Measurements from ENCODE around the gene OCA2. TPM values are rescaled to one million over a fixed set of nuclear protein-coding genes. Genes with fewer than 3 reads are reported as not detected.

The OCA2 gene
- total RNA-seq, 2 donors from 2014 or later = not detected

DNA sequence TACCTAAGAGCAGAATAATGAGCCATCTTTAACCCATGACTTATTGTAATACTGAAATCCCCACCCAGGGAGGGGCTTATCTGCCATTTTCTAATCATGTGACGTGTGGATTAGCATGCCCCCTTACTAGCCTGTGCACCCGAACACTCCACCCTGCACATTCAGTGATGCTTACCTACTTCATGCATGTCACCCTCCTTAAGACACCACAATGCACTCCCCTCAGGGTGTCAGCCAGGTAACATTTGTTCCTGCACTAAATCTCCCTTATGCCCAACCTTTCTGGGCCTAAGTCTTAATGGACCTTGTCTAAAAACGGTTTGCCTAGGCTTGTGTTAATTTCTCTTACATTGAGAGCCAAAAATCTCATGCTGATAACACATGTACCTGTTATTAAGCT lies 336.6 kb downstream of the OCA2 start:
- Mint-ChIP-seq H3K4me1 (ENCODE audit: low read depth in 2 of 2) (no peaks in the 10 kb centered on the region), H3K36me3 (peaks cover 4% of the 10 kb centered on the region), H3K27me3 (no peaks in the 10 kb centered on the region), H3K4me3 (no peak overlapping the region), H3K9me3 (peaks cover 11% of the 10 kb centered on the region), H3K27ac (no peak overlapping the region)
- DNase-seq (ENCODE audit: low spot score) (no peak), ATAC-seq (no peak)

DNA sequence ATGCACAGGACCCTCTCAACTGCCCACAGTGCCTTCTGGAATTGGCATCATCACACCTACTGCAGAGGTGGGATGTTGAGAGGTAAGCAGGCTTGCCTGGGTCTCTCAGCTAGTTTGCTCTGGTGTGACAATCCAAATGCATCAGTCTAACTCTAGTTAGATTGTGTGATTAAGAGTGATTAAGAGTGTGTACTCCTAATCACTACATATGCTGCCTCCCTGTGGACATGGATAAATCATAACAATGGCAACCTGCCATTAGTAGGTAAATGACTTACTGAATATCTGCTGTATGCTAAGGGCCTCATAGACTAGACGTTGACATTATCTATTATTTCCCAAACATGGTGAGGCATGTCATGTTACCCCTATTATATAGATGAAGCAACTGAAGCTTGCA lies 342.1 kb downstream of the OCA2 start:
- peaks cover 11% of the 10 kb centered on the region for H3K9me3 Mint-ChIP-seq
- no peaks in the 10 kb centered on the region for H3K27me3 Mint-ChIP-seq
- H3K36me3 Mint-ChIP-seq = peaks cover 4% of the 10 kb centered on the region
- no peaks in the 10 kb centered on the region for H3K4me1 Mint-ChIP-seq (ENCODE audit: low read depth in 2 of 2)
- no peak for DNase-seq (ENCODE audit: low spot score)
- no peak overlapping the region for H3K27ac Mint-ChIP-seq
- ATAC-seq = no peak
- no peak overlapping the region for H3K4me3 Mint-ChIP-seq

DNA sequence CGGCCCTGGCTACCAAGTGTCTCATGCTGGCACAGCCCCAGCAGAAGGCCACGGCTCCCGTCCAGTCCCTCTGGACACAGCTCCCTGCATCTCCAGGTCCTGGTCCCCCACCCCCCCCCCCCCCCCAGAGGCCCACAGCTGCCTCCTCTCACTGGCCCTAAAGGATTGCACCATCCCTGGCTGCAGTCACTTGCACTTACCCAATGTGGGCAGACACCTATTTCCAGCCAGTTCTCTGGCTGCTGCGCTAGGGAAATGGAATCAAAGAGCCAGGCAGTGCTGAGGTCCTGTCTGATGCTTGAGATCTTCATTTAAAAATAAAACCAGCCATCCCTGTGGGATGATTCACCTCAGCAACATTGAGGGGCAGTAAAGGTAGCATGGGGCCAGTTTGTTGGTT lies 346.4 kb downstream of the OCA2 start:
- no peaks in the 10 kb centered on the region for H3K4me1 Mint-ChIP-seq (ENCODE audit: low read depth in 2 of 2)
- no peak for ATAC-seq

DNA sequence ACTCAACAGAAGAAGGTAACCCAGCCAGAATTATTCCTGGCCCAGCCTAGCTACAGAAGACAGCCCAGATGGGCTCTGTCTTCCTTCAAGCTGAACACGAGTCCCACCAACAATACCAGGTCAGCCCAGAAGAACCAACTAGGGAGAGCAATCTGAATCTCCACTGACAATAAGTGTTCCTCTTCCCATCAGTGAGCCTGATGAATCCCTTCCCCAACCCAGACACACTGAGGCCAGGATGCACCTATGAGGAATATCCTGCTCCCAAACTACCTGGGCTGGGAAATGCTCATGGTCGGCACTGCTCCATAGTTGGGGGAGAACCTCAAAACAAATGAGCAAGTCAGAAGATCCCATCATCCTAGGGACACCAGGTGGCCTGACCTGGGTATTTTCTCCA lies 351.1 kb downstream of the OCA2 start:
- Mint-ChIP-seq H3K27ac (no peak overlapping the region), H3K4me1 (ENCODE audit: low read depth in 2 of 2) (no peaks in the 10 kb centered on the region), H3K4me3 (no peak overlapping the region), H3K27me3 (no peaks in the 10 kb centered on the region), H3K36me3 (no peaks in the 10 kb centered on the region), H3K9me3 (no peaks in the 10 kb centered on the region)
- ATAC-seq = no peak
- DNase-seq (ENCODE audit: low spot score) = no peak

More for the DNA sequence above, 346.4 kb downstream of the OCA2 start:
- H3K36me3 Mint-ChIP-seq = peaks cover 2% of the 10 kb centered on the region
- DNase-seq (ENCODE audit: low spot score) = no peak
- H3K27me3 Mint-ChIP-seq = no peaks in the 10 kb centered on the region
- no peak overlapping the region for H3K4me3 Mint-ChIP-seq
- peaks cover 5% of the 10 kb centered on the region for H3K9me3 Mint-ChIP-seq
- H3K27ac Mint-ChIP-seq = no peak overlapping the region

DNA sequence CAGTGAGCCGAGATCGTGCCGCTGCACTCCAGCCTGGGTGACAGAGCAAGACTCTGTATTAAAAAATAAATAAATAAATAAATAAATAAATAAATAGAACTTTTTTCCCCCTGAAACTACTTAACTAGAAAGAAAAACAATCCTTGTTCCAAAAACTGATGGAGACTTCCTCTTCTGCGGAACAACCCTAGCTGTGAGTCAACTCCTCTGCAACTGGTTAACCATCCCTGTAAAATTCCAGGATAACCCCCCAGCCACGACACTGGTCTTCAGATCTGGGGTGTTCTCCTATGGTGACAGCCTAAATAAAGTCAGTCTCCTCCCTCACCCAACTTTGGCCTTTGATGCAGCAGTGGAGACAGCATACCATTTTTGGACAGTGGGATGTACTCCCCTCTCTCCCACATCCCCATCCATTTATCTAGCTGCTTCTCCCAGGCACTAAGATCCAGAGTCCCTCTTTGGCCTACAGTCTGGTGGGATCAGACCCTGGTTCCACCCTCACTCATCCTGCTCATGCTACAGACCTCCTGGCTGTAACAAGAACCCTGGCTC lies 352.6 kb downstream of the OCA2 start:
- Mint-ChIP-seq H3K4me1 (ENCODE audit: low read depth in 2 of 2) (no peaks in the 10 kb centered on the region), H3K4me3 (no peak overlapping the region), H3K36me3 (no peaks in the 10 kb centered on the region), H3K27ac (no peak overlapping the region), H3K27me3 (no peaks in the 10 kb centered on the region), H3K9me3 (peaks cover 3% of the 10 kb centered on the region)
- no peak for DNase-seq (ENCODE audit: low spot score)
- no peak for ATAC-seq

DNA sequence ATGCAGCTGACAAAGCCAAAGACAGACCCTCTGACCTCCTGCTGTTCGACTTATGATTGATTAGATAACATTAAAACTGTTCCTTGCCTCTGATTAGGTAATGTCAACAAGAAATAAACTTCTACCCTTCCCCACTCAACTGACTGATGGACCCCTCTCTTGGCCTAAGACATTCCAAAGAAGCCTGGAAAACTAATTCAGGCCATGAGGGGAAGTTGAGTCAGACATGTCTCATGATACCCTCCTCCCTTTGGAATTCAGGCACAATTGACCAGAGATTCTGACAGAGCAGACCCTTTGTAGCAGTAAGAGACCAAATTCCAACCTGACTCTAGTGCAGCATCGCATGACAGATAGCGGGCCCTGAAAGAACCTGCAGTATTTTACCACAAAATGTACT lies 354.5 kb downstream of the OCA2 start:
- Mint-ChIP-seq H3K4me1 (ENCODE audit: low read depth in 2 of 2) (no peaks in the 10 kb centered on the region), H3K27ac (no peak overlapping the region), H3K36me3 (peaks cover 3% of the 10 kb centered on the region), H3K4me3 (no peak overlapping the region), H3K9me3 (peaks cover 14% of the 10 kb centered on the region), H3K27me3 (no peaks in the 10 kb centered on the region)
- ATAC-seq (no peak), DNase-seq (ENCODE audit: low spot score) (no peak)

GRCh38 chr15:27743638-27744037 lies 355.5 kb downstream of the OCA2 start:
- ATAC-seq (no peak), DNase-seq (ENCODE audit: low spot score) (no peak)
- no peak overlapping the region for H3K27ac Mint-ChIP-seq
- H3K27me3 Mint-ChIP-seq = no peaks in the 10 kb centered on the region
- peaks cover 5% of the 10 kb centered on the region for H3K36me3 Mint-ChIP-seq
- H3K4me3 Mint-ChIP-seq = no peak overlapping the region
- H3K4me1 Mint-ChIP-seq (ENCODE audit: low read depth in 2 of 2) = no peaks in the 10 kb centered on the region
- peaks cover 14% of the 10 kb centered on the region for H3K9me3 Mint-ChIP-seq

- ATAC-seq = peak in 1 of 2 donors; percentile 41
- no peaks in the 10 kb centered on the region for H3K4me1 Mint-ChIP-seq (ENCODE audit: low read depth in 2 of 2)
- H3K36me3 Mint-ChIP-seq = peaks cover 5% of the 10 kb centered on the region
- H3K27me3 Mint-ChIP-seq = no peaks in the 10 kb centered on the region
- H3K9me3 Mint-ChIP-seq = peaks cover 17% of the 10 kb centered on the region
- no peak overlapping the region for H3K27ac Mint-ChIP-seq
- no peak overlapping the region for H3K4me3 Mint-ChIP-seq
- DNase-seq (ENCODE audit: low spot score) = no peak
Measured at GRCh38 chr15:27742751-27743477, 356.2 kb downstream of the OCA2 start.

DNA sequence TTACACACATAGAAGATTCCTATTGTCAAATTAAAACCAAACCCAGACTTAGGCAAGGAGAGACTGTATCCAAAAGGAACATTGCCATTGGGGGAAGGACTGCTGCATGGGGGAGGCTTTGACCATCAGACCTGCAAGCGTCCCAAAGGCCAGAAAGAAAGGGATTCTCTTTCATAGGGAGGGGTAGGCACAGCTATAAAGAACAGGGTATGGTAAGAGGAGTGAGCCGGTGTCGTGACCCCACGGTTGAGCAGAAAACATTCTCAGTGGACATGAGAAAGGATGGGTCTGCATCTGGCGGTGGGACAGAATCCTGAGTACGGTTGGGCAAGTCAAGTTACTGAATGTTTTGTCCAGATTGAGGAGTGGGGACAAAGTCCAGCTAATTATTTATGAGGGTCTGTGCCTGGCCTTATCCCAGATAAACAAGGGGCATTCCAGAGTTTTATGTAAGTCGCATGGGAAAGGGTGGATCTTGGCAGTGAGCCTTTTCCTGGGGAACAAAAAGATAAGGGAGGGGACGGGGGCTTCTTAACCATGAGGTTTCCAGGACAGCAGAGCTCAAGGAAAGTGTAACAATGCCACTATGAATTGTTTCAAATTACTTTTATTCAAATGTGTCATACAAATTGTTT lies 357.8 kb downstream of the OCA2 start:
- Mint-ChIP-seq H3K36me3 (peaks cover 5% of the 10 kb centered on the region), H3K27me3 (no peaks in the 10 kb centered on the region), H3K9me3 (peaks cover 22% of the 10 kb centered on the region), H3K4me1 (ENCODE audit: low read depth in 2 of 2) (no peaks in the 10 kb centered on the region), H3K27ac (no peak overlapping the region), H3K4me3 (no peak overlapping the region)
- ATAC-seq (no peak), DNase-seq (ENCODE audit: low spot score) (no peak)

DNA sequence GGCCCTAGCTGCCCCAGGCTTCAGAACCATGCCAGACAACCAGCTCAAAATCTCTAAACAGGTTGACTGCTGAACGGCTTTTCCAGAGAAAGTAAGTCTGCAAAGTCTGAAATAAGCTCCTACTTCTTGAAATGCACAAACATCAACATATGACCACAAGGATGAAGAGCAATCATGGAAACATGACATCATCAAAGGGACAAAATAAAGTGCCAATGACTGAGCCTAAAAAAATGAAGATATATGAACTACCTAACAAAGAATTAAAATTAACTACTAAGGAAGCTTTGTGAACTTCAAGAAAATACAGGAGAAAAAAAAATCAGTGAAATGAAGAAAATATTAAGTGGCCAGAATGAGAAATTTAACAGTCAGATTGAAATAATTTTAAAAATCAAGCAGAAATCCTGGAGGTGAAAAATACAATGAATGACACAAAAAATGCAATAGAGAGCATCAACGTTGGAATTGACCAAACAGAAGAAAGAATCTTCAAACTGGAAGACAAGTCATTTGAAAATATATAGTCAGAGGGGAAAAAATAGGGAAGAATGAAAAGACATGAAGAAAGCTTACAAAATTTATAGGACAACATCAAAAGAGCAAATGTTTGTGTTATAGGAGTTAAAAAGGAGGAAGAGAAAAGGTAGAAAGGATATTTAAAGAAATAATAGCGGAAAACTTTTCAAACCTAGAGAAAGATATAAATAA lies 364.2 kb downstream of the OCA2 start:
- DNase-seq (ENCODE audit: low spot score) = no peak
- ATAC-seq = no peak
- Mint-ChIP-seq H3K36me3 (peaks cover 19% of the 10 kb centered on the region), H3K9me3 (peaks cover 20% of the 10 kb centered on the region), H3K27me3 (no peaks in the 10 kb centered on the region), H3K4me1 (ENCODE audit: low read depth in 2 of 2) (no peaks in the 10 kb centered on the region), H3K27ac (no peak overlapping the region), H3K4me3 (no peak overlapping the region)

- Mint-ChIP-seq H3K27me3 (no peaks in the 10 kb centered on the region), H3K4me3 (no peak overlapping the region), H3K27ac (no peak overlapping the region), H3K4me1 (ENCODE audit: low read depth in 2 of 2) (no peaks in the 10 kb centered on the region), H3K9me3 (peaks cover 10% of the 10 kb centered on the region), H3K36me3 (peaks cover 15% of the 10 kb centered on the region)
- ATAC-seq (no peak), DNase-seq (ENCODE audit: low spot score) (no peak)
Measured at GRCh38 chr15:27731776-27732175, 367.3 kb downstream of the OCA2 start.

GRCh38 chr15:27730868-27731267 lies 368.2 kb downstream of the OCA2 start:
- Mint-ChIP-seq H3K27ac (no peak overlapping the region), H3K4me1 (ENCODE audit: low read depth in 2 of 2) (no peaks in the 10 kb centered on the region), H3K4me3 (no peak overlapping the region), H3K27me3 (no peaks in the 10 kb centered on the region), H3K36me3 (peaks cover 15% of the 10 kb centered on the region), H3K9me3 (peaks cover 10% of the 10 kb centered on the region)
- ATAC-seq (no peak), DNase-seq (ENCODE audit: low spot score) (no peak)

GRCh38 chr15:27725731-27726130 lies 373.4 kb downstream of the OCA2 start:
- no peaks in the 10 kb centered on the region for H3K9me3 Mint-ChIP-seq
- no peak overlapping the region for H3K27ac Mint-ChIP-seq
- no peaks in the 10 kb centered on the region for H3K27me3 Mint-ChIP-seq
- H3K36me3 Mint-ChIP-seq = no peaks in the 10 kb centered on the region
- H3K4me1 Mint-ChIP-seq (ENCODE audit: low read depth in 2 of 2) = no peaks in the 10 kb centered on the region
- DNase-seq (ENCODE audit: low spot score) = no peak
- no peak overlapping the region for H3K4me3 Mint-ChIP-seq
- ATAC-seq = no peak

DNA sequence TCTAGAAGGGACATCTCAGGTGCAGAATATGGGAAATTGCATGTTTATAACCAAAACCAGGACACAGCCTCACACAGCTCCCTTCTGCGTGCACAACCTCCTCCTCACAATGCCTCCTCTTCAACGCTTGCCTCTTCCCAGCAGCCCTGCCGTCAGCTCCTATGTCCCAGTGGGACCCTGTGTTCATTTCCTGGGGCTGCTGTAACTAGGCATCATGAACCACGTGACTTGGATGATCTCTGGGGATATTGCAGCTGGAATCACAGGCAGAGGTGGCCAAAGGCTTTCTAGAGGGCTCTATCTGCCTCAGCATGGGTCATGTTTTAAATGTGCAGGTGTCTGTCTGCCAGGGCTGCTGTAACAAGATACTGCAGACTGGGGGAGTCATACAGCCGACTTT lies 375.3 kb downstream of the OCA2 start:
- Mint-ChIP-seq H3K4me1 (ENCODE audit: low read depth in 2 of 2) (no peaks in the 10 kb centered on the region), H3K4me3 (no peak overlapping the region), H3K27me3 (no peaks in the 10 kb centered on the region), H3K27ac (no peak overlapping the region), H3K36me3 (no peaks in the 10 kb centered on the region), H3K9me3 (peaks cover 3% of the 10 kb centered on the region)
- no peak for ATAC-seq
- no peak for DNase-seq (ENCODE audit: low spot score)

Data from natural killer cell treated with Interleukin-12 subunit alpha and Interleukin-12 subunit beta and Interleukin-15 and Interleukin-18, amount 100 ng/mL, for 72 hours (primary cell).